OCI-LY1 (cell line): ENCODE results near the gene ACTN2.

ENCODE experiments used
- H2AFZ ChIP-seq: fragments of 200-600 bp; sonication (generic), shearing (Covaris generic); 2 replicates; pipeline ENCODE4 v1.6.0; 2014; ENCODE audit warnings: antibody characterized with exemption, mild to moderate bottlenecking, low read length
- H3F3A ChIP-seq: fragments of 200-600 bp; sonication (generic), shearing (Covaris generic); 2 replicates; pipeline ENCODE4 v1.6.0; 2014; ENCODE audit warnings: mild to moderate bottlenecking, antibody characterized with exemption, low read length, moderate library complexity; ENCODE audit not compliant: insufficient read depth
- H3K27ac ChIP-seq: fragments of 200-600 bp; sonication (generic); 2 replicates; pipeline ENCODE4 v1.5.1; 2014; ENCODE audit warnings: low read length, mixed run types, mild to moderate bottlenecking, low read depth; ENCODE audit not compliant: poor library complexity, severe bottlenecking
- H3K27me3 ChIP-seq: fragments of 200-600 bp; sonication (generic); 2 replicates; pipeline ENCODE4 v1.6.0; 2014; ENCODE audit warnings: antibody characterized with exemption, mild to moderate bottlenecking, low read length, moderate library complexity; ENCODE audit not compliant: insufficient read depth
- H3K36me3 ChIP-seq: fragments of 200-600 bp; sonication (generic); 2 replicates; pipeline ENCODE4 v1.6.1; 2014; ENCODE audit warnings: mild to moderate bottlenecking, antibody characterized with exemption, low read length, moderate library complexity, mixed read lengths; ENCODE audit not compliant: insufficient read depth
- H3K4me1 ChIP-seq: fragments of 200-600 bp; sonication (generic); 2 replicates; pipeline ENCODE4 v1.5.1; 2014; ENCODE audit warnings: mild to moderate bottlenecking, low read length, moderate library complexity; ENCODE audit not compliant: insufficient read depth, severe bottlenecking
- H3K4me2 ChIP-seq: fragments of 200-600 bp; sonication (generic), shearing (Covaris generic); 2 replicates; pipeline ENCODE4 v1.6.1; 2014; ENCODE audit warnings: low read length
- H3K4me3 ChIP-seq: fragments of 200-600 bp; sonication (generic); 2 replicates; pipeline ENCODE4 v1.5.1; 2014; ENCODE audit warnings: low read length, low read depth, mild to moderate bottlenecking, mixed read lengths; ENCODE audit not compliant: poor library complexity, severe bottlenecking
- H3K79me2 ChIP-seq: fragments of 200-600 bp; shearing (Covaris generic); 2 replicates; pipeline ENCODE4 v1.6.1; 2016; ENCODE audit warnings: mixed run types, low read length, mixed read lengths; ENCODE audit not compliant: insufficient read depth
- H3K9ac ChIP-seq: fragments of 200-600 bp; sonication (generic), shearing (Covaris generic); 2 replicates; pipeline ENCODE4 v1.6.1; 2014; ENCODE audit warnings: mild to moderate bottlenecking, low read length, mixed read lengths
- H3K9me2 ChIP-seq: fragments of 200-600 bp; sonication (generic), shearing (Covaris generic); 2 replicates; pipeline ENCODE4 v1.6.1; 2014; ENCODE audit warnings: low read depth, mild to moderate bottlenecking, low read length, mixed read lengths
- H3K9me3 ChIP-seq: fragments of 200-600 bp; shearing (Covaris generic); 2 replicates; pipeline ENCODE4 v1.6.1; 2014; ENCODE audit warnings: low read length, mixed read lengths
- H4K20me1 ChIP-seq: fragments of 200-600 bp; sonication (generic), shearing (Covaris generic); 2 replicates; pipeline ENCODE4 v1.6.0; 2016; ENCODE audit warnings: mild to moderate bottlenecking, low read length; ENCODE audit not compliant: insufficient read depth
- CTCF ChIP-seq: fragments of 200-600 bp; sonication (generic), shearing (Covaris generic); IDR thresholded peaks from 2 replicates; pipeline ENCODE4 v1.5.1; 2017; ENCODE audit warnings: mild to moderate bottlenecking, antibody characterized with exemption, low read length, moderate library complexity, mixed read lengths
- EZH2 ChIP-seq: fragments of 200-600 bp; sonication (generic), shearing (Covaris generic); IDR thresholded peaks from 2 replicates; pipeline ENCODE4 v1.8.0; 2017; ENCODE audit warnings: borderline replicate concordance, mixed run types, mild to moderate bottlenecking, antibody characterized with exemption, low read length, moderate library complexity, mixed read lengths

Gene ACTN2

DNA sequence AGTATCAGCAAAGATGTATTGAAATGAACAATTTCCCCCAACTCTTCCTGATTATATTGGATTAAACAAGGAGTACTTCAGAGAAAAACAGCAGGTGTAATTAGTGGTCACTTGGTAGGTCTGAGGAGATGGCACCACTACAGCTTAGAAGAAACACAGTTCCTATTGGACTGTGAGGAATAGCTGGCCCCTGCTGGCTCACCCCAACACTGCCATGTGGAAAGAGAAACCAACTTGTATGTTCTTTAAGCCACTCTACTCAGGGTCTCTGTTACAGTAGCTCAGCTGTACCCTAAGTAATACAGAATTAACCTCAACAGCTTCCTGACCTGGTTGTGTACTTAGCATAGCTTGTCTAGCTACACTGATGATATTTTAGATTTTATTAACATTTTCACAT, 82.3 kb downstream of the ACTN2 start:
- no peaks in the 10 kb centered on the region for H3K9me3 ChIP-seq
- H3K79me2 ChIP-seq: no peaks in the 10 kb centered on the region
- TF ChIP-seq EZH2: no peak
- no peak for TF ChIP-seq CTCF
- H3K4me2 ChIP-seq: no peak overlapping the region
- H2AFZ ChIP-seq: no peak overlapping the region
- no peak overlapping the region for H3K27ac ChIP-seq
- no peaks in the 10 kb centered on the region for H4K20me1 ChIP-seq
- no peaks in the 10 kb centered on the region for H3K36me3 ChIP-seq
- H3K4me1 ChIP-seq: no peaks in the 10 kb centered on the region
- H3K4me3 ChIP-seq: no peak overlapping the region
- no peak overlapping the region for H3K9ac ChIP-seq
- H3K9me2 ChIP-seq: no peaks in the 10 kb centered on the region
- no peaks in the 10 kb centered on the region for H3F3A ChIP-seq
- H3K27me3 ChIP-seq: no peaks in the 10 kb centered on the region; the same call in 1 of the 2 replicates

DNA sequence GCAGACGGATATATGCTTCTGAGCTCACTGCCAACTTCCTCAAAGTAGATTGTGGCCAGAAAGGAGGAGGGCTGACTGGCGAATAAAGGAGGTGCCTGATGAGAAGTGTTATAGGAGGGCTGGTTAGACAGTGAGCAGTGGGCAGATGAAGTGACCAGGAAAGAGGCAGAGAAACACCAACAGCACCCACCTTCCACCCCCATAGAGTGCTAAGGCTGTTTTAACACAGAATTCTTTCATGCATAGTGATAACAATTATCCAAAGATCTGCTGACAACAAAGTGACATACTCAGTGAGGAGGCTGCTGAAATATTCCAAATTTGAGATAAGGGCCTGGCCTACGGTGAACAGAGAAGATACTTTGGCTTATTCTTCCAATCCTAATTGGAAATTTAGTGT, 87.6 kb downstream of the ACTN2 start:
- TF ChIP-seq EZH2 (no peak), CTCF (no peak)
- Histone ChIP-seq H3K36me3 (no peaks in the 10 kb centered on the region), H3K4me3 (no peak overlapping the region), H3K79me2 (no peaks in the 10 kb centered on the region), H2AFZ (no peak overlapping the region), H3K9me2 (no peaks in the 10 kb centered on the region), H3K9ac (no peak overlapping the region), H3K27ac (no peak overlapping the region), H3K4me2 (no peak overlapping the region), H3K4me1 (no peaks in the 10 kb centered on the region), H4K20me1 (no peaks in the 10 kb centered on the region), H3K27me3 (no peaks in the 10 kb centered on the region; the same call in 1 of the 2 replicates), H3F3A (no peaks in the 10 kb centered on the region), H3K9me3 (no peaks in the 10 kb centered on the region)

DNA sequence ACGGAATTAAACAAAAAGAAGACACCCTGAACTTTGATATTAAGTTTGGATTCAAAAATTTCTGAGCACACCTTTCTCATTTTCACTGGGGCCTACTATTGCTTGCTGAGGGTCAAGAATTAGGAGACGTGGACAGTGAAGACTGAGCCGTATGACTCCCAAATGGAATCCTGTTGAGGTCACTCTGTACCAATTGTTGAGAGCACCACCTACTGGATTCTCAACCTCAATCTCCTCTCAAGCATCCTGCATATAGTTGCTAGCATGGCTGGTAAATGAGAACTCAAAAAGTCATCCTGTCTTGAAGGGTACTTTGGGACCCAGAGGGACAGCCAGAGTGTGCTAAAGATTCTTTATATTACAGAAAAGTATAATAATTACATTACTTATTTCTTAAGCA, 88.6 kb downstream of the ACTN2 start:
- H3K9ac ChIP-seq: no peak overlapping the region
- no peaks in the 10 kb centered on the region for H3K9me2 ChIP-seq
- TF ChIP-seq CTCF (peak; percentile 37; the same call in 1 of the 2 replicates), EZH2 (no peak)
- no peaks in the 10 kb centered on the region; the same call in 1 of the 2 replicates for H3K27me3 ChIP-seq
- H2AFZ ChIP-seq: no peak overlapping the region
- H3K27ac ChIP-seq: no peak overlapping the region
- no peaks in the 10 kb centered on the region for H3F3A ChIP-seq
- no peak overlapping the region for H3K4me2 ChIP-seq
- no peaks in the 10 kb centered on the region for H4K20me1 ChIP-seq
- H3K79me2 ChIP-seq: no peaks in the 10 kb centered on the region
- H3K4me3 ChIP-seq: no peak overlapping the region
- H3K9me3 ChIP-seq: no peaks in the 10 kb centered on the region
- H3K36me3 ChIP-seq: no peaks in the 10 kb centered on the region
- H3K4me1 ChIP-seq: no peaks in the 10 kb centered on the region
